ENCODE results near the gene DIPK1B.

- TF ChIP-seq POLR2A (IDR thresholded peaks at IDR 0.05; ENCODE audit: low read depth, low read length) (no peak), TAF1 (IDR thresholded peaks at IDR 0.05; ENCODE audit: borderline replicate concordance, low read depth, low read length) (no peak), POLR2AphosphoS5 (IDR thresholded peaks at IDR 0.05; ENCODE audit: low read depth, low read length) (peak; percentile 71)
Observed at GRCh38 chr9:136722969-136723356, 10.6 kb downstream of the DIPK1B start.
